Activated naive CD4-positive, alpha-beta T cell (primary cell): ENCODE results near the gene MYOCD.

ENCODE experiments used
- DNase-seq, 4 experiments: peaks; one replicate each; lab custom pipeline; 2025; lab: John Stamatoyannopoulos, UW

MYOCD gene

DNA sequence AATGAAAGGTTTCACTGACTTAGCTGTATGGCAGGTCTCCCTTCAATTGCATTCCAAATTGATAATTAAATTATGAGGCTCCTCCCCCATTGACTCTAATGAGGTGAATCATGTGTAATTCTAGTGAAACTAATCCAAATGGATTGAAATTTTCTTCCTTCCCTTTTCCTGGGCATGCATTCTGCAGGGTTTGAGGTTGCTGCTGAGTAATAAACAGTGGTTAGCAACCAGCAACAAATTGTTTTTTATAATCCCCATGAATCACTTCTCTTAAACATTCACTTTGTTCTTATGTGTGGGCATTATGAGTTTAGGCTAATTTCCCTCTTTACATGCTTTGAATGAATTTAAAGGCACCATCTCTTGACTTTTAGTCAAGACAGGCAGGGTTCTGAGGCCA, 43.4 kb downstream of the MYOCD start:
- no peak for DNase-seq

DNA sequence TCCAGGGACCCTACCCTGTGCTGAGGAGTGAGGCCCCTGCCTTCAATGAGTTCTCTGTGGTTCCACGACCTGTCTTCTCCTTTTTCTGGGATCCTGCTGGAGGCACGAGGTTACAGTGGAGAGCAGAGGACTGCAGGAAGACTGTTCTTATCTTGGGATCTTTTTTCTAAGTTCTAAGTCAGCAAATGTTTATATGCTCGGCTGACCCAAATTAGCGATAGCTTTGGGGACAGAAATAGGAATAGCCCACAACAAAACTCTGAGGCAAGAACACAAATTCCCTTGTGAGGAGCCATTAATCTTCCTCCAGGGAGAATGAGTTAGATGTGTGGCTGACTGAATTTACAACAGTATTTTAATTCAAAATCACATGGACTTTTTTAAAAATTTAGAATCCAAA, 46.7 kb downstream of the MYOCD start:
- no peak for DNase-seq

DNA sequence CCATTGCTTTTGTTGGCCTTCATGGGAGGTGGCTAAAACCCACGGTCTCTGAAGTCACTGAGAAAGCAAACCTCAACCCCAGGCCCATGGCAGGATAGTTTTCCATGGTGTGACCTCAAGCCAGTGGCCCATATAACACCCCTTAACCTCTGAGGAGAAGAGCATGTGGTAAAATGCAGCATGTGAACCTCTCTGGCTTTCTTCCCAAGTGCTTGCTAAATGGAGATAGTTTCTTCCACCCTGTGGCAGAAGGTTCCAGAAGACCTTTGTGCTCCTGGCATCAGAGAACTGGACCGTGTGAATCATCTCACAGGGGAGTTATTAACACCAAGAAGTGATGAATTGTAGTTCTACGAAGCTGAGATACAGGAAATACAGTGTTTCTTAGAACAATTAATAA, 47.3 kb downstream of the MYOCD start:
- no peak for DNase-seq

DNA sequence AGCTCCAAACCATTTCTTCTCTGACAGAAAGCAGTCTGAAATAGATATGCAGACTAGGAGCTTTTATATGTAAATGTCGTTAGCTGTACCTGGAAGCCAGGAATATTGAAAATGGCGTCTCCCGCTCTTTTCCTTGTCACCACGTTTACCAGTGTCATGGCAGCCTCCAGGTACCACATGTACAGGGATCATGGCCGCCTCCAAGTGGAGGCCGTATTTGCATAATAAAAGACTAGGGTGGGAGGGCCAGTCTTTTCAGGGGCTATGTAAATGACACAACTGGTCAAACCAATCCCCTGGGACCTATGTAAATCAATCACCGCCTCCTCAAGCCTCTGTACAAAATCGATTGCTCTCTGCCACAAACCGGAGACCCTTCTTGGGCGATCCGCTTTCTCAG, 54.3 kb downstream of the MYOCD start:
- no peak for DNase-seq

DNA sequence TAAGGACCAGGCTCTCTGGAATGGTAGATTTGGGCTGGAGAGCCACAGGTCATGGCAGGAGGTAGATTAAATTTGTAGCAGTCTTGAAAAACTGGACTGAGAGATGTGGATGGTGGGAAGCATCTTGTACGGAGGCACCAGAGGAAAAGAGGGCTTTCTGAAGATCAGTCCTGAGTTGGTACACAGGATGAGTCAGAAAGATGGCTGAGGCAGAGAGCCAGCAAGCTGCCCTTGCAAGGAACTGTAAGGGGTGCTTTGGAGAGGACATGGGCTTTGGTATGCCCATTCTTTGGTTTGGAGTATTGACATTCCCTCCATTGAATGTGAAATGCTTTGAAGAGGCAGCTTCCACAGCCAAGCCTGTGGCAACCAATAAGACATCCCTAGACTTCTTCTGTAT, 55.9 kb downstream of the MYOCD start:
- no peak for DNase-seq

DNA sequence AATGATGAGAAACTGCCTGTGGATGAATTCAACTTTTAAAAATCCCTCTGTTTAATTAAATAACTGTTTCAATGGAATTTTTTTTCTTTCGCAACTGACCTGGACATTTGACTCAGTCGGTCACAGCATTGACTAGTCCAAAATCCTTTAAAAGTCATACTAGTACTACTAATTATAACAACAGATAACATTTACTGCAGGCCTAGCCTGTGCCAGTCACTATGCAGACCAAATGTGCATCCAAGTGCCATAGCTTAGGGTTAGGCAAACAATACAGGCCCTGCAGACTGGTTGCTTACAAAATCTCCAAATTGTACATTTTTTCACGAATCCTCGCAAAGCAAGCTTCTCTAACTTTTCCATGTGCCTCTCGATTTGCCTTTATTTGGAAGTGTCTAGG, 56.6 kb downstream of the MYOCD start:
- no peak for DNase-seq

DNA sequence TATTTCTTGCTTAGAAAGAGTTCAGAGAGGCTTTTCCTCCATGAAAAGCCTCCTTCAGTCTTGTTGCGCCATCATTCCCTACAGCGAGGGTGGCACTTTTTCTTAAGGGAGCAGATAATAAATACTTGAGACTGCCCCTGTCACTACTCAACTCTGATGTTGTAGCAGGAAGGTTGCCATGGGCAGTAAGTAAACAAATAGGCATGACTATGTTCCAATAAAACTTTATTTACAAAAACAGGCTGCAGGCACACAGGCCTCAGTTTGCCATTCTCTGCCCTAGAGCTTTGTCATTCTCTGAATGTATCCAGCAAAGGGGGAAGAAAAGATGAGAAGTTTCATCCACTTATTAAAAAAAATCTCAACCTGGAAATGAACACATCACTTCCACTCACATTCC, 60.4 kb downstream of the MYOCD start:
- DNase-seq: no peak

DNA sequence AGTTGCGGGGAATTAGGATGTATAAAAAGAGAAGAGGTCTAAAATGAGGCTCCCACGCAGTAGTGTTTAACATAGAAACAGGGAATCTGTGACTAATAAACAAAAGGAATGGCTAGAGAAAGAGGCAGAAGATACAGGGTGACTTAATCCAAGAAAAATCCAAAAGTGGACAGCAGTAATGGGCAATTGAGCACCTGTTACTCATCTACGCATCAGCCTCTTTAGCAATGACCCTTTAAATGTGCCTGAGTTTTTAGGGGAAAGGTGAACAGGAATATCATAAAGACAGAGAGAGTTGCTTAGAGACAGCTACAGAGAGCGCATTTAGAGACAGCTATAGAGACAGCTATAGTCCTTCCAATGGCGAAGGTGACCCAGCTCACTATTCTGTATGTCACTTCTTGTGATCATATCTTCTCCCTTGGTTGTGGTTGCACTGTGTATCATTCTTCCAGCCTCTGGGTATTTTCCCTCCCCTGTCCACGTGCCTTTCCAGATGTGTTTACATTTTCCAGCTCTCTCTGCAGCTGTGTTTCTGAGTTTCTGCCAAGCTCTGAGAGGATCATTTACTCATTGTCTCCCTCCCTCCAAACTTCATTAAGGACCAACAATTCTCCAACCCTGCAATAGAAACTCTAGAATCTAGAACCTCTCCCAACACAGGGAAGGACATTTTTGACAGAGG, 61.5 kb downstream of the MYOCD start:
- no peak for DNase-seq

DNA sequence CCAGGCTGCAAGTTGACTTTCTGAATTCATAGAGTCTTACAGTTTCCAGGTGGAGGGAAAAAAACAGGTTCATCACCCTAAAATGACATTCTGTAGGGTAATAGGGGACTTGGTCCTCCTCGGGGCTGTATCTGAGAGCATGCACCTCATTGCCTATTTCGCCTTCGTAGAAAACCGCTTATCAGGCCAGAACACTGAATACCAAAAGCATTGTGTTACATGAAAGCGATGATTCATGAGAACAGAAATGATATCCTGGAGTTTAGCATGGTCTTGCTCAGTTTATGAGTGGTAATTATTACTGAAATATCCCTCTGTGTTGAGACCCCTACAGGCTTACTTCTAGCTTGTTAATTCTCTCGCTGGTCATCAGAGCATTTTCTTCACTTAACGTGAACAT, 62.2 kb downstream of the MYOCD start:
- no peak for DNase-seq

DNA sequence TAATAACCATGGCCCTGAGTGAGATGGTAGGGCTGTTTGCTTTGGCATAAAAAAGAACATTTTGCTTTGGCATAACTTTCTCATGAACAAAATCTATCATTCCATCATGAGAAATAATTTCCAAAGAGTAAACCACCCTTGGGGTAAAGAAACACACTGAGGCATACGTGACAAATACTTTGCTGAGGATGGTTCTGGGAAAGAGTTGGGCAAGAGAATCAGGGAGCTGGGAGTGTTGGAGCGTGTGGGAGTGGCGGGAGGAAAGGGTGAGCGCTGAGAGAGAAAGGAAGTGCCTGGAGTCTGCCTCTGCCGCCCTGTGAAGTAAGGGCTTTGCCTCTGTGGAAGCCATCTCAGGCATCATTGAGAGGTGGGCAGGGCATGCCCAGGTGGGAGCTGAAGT, 63.4 kb downstream of the MYOCD start:
- no peak for DNase-seq

DNA sequence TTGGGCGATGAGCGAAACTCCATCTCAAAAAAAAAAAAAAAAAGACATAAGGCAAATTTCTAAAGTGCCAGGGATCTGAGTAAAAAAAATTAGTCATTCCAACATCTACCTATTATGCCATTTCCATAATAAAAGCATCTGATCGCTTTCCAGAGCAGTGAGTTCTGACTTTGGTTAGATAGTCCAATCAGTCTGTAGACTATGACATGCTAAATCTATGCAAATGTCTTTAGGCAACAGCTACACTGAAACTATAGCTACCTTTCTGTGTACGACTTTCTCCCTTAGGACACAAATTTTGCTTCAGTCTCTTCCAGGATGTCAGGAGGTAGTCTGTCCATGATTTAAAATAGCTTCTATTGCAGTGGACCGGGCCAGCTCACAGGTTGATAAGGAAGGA, 64.7 kb downstream of the MYOCD start:
- no peak for DNase-seq

DNA sequence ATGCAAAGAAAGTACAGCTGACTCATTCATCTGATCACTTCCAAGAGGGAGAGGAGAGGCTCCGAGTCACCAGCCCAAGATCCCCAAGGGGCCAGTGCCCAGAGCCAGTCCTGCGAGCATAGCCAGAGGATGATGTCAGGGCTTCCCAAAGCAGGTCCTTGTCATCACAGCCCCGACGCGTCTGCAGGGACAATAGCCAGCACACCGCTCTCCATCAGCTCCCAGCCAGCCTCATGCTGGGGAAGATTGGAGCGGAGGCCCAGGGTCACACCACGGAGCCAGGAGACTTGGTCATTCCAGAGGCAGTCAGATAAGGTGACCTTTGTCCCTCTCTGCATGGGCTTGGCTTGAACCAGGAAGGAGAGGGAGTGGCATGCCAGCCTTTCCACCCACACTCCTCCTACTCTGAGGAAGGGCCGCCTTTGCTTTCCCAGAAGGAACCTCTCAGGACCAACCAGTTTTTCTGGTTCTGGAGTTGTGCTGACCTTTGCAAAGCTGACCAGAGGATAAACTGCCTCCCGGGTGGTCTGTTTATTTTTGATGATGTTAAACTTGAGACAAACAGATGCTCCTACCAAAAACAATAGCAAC, 65.3 kb downstream of the MYOCD start:
- no peak for DNase-seq

DNA sequence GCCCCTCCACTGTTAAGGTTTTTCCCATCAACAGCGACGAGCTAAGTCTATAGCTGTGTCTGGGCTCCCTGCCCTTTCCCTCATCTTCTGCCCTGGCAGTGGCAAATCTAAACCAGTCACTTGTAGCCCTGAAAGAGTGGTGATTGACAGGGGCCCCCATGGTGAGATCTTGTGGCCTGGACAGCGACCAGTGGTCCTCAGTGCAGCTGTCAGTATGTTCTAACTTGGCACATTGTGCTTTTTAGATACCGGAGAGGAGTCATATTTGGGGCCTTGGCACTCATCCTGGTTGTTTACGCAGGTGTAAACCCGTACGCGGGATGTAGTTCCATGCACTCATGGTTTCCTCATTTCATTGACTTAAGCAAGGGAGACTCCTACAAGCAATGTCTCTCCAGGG, 66.1 kb downstream of the MYOCD start:
- DNase-seq: no peak

DNA sequence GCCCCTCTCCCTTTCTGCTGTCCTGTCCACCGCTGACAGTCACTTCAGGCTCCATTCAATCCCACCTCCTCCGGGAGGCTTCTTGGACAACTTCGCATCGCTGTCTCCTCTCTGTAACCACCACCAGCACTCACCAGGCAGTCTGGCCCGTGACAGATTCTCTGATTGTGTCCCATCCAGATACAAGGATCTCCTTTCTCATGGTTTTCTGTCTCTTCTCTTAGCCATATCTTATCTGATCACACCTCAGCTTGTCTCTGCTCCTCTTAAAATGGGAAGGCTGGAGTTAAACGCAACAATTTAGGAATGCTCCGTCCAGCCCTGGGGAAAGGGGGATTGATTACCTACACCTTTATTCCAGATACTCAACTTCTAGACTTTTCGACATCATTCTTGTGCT, 66.7 kb downstream of the MYOCD start:
- DNase-seq: no peak

DNA sequence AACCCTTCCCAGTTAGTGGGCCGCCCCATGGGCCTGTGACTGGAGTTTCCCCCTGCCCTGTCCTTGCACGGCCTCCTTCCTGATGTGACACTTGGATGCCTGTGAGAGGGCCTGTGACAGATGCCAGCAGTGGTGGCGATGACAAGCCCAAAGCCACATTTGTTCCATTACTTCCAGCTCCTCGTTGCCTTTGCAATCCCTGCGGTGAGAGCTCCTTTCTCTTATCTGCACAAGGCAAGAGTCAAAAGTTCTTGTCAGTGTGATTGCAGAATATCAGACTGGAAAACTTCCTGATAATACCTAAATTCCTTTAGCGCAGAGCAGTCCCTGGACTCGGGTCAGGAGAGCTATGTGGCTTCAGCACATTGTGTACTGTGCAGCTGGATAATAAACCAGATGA, 69.2 kb downstream of the MYOCD start:
- DNase-seq: no peak

DNA sequence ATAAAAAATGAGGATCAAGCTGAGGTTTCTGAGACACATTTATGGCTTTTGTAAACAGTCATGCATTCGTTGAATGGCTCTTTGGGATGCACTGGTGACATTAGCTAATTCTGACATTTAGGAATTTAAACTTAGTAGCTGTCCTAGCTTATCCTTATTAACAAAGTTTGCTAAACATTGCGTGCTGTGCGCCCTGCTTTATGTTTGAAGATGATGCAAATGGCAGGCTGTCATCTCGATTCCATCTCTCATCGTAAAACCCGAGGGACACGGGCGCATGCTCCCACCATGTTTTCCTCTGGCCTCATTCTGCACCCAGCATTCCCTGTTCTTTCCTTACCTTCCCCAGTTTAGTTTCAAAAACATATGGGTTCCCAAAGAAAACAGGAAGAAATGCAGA, 69.8 kb downstream of the MYOCD start:
- DNase-seq: no peak

DNA sequence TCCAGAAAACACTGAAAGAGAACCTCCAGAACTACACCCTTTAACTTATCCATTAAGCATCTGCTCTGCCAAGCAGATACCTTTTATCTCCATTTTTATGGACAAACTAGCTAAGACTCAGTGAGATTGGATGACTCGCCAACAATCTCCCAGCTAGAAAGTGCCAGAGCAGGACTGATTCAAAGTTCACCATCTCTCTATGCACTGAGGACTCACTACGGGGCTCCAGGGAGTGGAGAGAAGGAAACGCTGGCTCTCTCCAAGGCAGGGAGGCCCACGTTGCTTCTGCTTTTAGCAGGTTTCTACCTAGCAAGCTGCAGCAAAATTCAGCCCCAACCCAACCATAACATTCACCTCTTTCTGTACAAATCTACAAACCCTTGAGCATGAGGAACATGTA, 70.8 kb downstream of the MYOCD start:
- DNase-seq: no peak

DNA sequence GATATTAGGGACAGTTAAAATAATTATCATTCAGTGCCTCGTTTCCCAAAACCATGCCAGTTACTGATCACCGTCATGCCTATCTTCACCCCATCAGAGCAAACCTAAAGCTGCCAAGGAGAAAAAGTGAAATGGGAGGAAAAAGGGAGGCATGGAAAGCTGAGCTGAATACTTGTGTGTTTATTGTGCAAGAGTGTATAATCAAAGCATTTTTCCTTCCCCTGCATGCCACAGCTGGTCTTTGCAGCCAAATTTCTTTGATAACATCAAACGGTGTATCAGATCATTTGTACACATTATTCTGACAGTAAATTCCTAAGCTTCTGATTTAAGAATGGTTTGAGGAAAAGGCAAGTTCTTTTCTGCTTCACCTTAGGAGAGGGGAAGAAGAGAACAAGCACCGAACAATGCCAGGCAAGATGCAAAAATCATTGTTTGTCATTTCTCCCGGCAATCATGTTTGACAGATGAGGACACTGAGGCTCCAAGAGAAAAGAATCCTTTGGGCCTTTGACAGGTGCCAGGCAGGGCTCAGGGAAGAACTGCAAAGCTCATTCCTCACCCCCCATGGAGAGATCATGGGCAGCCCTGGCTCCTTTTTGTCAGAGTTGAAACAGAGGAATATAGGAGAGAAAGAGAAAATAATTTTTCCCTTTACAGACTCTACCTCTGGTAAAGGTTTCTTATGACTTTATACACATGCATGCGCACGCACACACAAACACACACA, 72.2 kb downstream of the MYOCD start:
- DNase-seq: no peak

DNA sequence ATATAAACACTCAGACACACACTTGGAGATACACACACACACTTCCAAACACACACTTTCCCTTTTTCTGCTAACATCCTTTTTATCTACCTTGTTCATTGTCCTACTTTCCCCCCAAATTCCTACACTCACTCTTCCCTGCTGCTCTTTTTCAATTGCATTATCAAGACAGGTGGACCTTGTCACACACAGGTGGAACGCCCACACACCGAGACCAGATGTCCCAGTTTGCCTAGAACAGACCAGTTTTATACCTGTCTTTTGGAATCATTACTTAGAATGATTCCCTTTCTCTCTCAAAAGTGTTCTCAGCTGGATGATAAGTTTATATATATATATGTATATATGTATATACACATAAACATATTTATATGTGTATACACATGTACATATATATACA, 72.9 kb downstream of the MYOCD start:
- DNase-seq: no peak

DNA sequence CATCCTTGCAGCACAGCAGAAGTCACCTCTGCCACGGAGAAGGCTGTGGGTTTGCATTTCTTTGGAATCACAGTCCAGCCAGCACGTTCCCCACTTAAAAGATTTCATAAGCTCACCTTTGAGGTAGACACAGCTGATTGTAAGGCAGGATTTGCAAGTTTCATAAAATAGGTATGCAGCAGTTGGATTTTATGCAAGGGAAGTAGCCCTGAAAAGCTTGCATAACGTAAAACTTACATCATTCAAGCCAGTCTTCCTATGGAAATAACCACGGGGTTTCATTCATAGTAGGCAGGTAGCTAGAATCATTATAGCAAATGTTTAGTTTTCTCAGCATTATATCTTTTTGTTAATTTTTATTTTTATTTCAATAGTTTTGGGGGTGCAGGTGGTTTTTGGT, 73.8 kb downstream of the MYOCD start:
- DNase-seq: no peak

DNA sequence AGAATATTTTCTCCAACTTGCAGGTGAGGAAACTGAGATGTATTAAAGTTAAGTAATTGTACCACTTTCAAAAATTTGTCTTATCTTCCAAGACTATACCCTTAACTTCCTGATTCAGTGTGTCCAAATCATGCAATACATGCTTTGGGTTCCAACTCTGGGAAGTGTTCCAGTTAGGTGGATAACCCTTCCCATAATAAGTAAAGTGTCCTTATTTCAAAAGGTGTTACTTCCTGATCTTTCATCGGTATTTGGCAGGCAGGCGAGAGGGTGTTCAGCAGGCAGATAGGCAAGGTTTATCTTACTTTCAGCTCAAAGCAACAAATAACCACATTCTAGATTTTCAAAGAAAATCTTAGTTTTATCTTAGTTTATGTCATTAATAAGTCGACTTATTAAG, 77.4 kb downstream of the MYOCD start:
- no peak for DNase-seq

DNA sequence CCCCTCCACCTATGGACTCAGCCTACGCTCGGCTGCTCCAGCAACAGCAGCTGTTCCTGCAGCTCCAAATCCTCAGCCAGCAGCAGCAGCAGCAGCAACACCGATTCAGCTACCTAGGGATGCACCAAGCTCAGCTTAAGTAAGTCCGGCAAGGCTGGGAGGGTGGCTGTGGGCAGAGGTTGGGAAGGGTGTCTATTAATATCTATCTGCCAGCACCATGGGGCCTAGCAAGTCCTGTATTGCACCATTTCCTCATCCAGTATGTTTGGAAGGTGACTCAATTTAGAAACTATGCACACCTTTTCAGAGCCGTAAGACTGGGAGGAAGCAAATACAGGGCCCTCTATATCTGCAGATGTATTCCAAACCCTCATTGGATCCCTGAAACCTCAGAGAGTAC, 78.6 kb downstream of the MYOCD start:
- DNase-seq: no peak

DNA sequence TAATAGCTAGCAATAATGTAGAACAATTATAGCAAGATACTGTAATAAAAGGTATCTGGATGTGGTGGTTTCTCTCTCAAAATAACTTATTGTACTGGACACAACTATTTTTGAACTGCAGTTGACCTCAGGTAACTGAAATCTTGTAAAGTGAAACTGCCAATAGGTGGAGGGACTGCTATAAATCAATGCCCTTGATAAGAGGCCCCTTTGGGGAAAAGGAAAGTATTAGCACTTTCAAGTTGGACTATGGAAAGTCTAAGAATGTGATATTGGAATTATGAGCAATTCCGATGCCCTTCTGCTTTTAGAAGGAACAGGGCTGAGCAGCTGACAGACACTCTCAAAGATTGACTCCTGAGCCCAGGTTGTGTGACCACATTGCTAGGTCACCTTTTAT, 79.1 kb downstream of the MYOCD start:
- DNase-seq: no peak

DNA sequence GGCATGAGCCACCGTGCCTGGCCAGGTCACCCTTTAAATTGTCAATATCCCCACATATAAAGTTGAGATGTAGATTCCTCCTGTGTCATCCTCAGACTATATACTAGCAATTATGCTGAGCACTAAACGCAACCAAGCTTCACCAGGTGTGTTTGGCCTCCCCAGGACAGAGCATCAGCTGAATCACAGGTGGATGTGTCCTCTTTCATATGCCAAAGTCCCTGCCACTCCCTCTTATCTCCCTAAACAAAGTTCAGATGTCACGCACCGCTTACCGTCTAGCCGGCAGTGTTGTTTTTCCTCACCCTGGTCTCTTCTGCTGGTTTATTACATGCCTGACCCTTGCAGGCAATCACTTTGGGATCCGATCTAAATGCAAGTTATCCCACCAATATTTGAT, 79.8 kb downstream of the MYOCD start:
- no peak for DNase-seq
